ENCODE data around the gene SLC10A3.

GRCh38 chrX:154469880-154470279, 20.5 kb downstream of the SLC10A3 start:
- TF ChIP-seq CTCF (IDR thresholded peaks at IDR 0.05; ENCODE audit: extremely low read depth in 1 of 2, insufficient read depth in 1 of 2, low read depth in 1 of 2, low read length in 2 of 2) (no peak), POLR2A (IDR thresholded peaks at IDR 0.05; ENCODE audit: low read depth, low read length) (no peak), POLR2AphosphoS5 (IDR thresholded peaks at IDR 0.05; ENCODE audit: insufficient read depth, low read depth, low read length) (no peak)
